ENCODE measurements around the gene COX4I1.

Gene COX4I1

DNA sequence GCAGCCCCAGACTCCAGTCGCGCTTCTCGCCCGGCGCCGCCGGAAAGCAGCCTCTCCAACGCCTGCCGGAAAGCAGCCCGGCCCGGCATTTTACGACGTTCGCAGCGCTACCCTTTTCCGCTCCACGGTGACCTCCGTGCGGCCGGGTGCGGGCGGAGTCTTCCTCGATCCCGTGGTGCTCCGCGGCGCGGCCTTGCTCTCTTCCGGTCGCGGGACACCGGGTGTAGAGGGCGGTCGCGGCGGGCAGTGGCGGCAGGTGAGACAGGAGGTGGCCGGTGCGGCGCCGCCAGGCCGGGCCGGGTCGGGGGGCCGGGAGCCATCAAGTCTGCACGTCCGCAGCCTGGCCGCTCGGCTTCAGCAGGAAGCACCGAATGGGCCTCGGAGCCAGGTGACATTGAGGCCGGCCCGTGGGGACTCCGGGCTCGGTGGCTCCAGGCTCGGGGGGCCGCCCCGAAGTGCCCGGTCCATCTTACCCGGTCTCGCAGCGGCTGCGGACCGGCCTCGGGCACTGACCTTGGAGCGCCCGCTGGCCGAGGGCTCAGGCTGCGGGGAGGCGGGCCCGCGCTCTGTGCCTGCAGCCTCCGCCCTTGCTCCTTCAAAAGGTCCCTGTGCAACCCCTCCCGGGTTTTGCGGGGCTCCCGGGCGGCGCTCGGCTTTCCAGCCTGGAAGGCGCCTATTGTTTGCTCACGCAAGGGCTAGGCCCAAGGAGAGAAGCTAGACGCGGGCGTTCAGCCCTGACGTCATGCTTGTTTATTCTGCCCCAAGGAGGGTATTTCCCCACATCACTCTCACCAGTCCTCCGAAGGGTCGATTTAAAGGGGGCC, at the start of gene COX4I1, which contains the start of gene EMC8:
Gene COX4I1 (plus strand): TSS at position 199 of the 824 bp plus-strand sequence. CDS start 1,511 bp downstream, outside the sequence.
Gene EMC8 (minus strand): TSS at position 48 of the 824 bp plus-strand sequence. CDS start 249 bp downstream, outside the sequence.
- H3K27me3 Mint-ChIP-seq: no peaks in the 10 kb centered on the region
- ATAC-seq (peak; percentile 94), DNase-seq (peak; percentile 90 to 94)
- H3K27ac Mint-ChIP-seq: peak within 1 kb of the TSS; percentile 98 to 99
- no peaks in the 10 kb centered on the region for H3K9me3 Mint-ChIP-seq
- H3K4me3 Mint-ChIP-seq: peak within 1 kb of the TSS; percentile 93 to 96
- peaks cover 69% of the 10 kb centered on the region for H3K4me1 Mint-ChIP-seq

GRCh38 chr16:85749771-85750145, 49.7 kb upstream of the COX4I1 start:
- no peak for ATAC-seq
- no peaks in the 10 kb centered on the region for H3K9me3 Mint-ChIP-seq
- H3K27ac Mint-ChIP-seq: no peak overlapping the region

DNA sequence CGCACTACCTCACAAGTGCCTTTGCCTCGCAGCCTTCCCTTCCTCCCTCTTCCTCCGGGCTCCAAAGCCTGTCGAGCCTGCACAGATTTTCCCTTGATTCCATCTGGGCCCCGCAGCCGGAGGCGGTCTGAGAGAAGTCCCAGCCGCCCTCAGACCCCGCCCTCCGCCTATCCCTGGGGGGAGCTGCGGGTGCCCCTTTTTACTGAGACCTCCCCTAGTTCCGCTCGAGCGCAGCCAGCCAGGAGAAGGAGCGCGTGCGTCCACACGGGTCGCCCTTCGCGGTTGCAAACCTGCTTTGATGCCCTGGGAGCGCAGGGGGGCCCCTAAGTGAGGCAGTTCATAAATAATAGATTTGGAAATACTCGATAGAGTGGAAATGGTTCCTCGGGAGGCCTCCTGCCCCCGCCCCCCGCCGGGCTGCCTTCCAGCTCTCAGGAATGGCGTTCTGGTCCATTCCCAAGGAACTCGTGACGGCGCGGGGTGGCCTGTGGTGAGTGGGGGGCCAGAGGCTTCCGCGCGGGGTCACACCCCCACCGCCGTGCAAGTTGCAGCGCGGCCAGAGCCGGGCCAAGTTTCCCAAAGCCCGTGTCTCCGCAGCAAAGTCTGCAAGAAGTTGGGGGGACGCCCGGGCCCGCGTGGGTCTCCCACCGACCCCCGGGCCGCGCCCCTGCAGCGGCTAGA, 49.2 kb upstream of the COX4I1 start:
- peak overlapping the region in 1 of 2 donors; percentile 59 for H3K27ac Mint-ChIP-seq
- H3K27me3 Mint-ChIP-seq: peaks cover 47% of the 10 kb centered on the region

More at GRCh38 chr16:85749771-85750145, 49.7 kb upstream of the COX4I1 start:
- no peak for DNase-seq
- Mint-ChIP-seq H3K4me1 (peaks cover 31% of the 10 kb centered on the region), H3K4me3 (peak overlapping the region; percentile 87 to 89), H3K27me3 (peaks cover 45% of the 10 kb centered on the region)

DNA sequence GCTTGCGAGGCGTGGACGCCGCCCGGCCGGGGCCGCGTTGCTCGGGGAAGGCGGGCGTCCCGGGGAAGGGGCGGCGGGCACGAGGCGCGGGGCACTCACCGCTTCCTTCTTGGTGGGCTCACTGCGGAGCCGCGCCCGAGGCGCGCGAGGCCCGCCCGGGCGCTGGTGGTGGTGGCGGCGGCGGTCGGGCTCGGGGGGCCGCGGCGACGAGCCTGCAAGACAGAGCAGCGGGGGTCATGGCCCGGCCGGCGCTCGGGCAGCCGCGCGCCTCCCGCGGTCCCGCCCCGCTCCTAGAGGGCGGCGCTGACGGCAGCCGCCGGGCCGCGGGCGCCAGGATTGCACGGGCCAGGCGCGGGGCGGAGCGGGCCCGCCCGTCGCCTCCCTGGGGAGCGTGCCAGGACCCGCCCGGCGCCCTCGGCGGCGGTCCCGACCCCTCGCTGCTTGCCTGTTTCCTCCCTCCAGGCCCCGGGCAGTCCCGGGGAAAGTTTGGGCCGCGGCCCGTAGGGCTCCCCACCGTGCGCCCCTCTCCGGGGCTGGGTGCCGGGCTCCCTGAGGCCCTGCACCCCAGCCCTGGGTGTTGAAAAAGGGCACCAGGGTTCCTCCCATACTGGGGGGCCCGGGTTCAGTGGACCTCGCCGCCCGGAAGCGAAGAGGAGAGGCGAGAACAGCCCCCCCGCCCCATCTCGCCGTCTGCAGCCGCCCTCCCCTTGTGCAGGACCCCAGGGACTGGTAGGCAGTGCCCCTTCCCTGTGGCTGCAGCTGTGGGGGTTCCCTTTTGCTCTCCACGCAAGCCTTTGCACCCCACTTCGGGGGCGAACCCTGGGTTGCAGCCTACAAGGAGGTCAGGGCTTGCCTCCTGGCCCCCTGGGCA, 48.4 kb upstream of the COX4I1 start, which contains the start of gene C16orf74:
Gene C16orf74 (minus strand): TSS at position 270 of the 871 bp plus-strand sequence. CDS start 15,879 bp downstream, outside the sequence.
- ATAC-seq (peak; percentile 78), DNase-seq (no peak)
- peaks cover 47% of the 10 kb centered on the region for H3K27me3 Mint-ChIP-seq
- peak within 1 kb of the TSS; percentile 48 to 59 for H3K27ac Mint-ChIP-seq
- H3K9me3 Mint-ChIP-seq: no peaks in the 10 kb centered on the region
- peaks cover 33% of the 10 kb centered on the region for H3K4me1 Mint-ChIP-seq
- peak within 1 kb of the TSS; percentile 87 to 89 for H3K4me3 Mint-ChIP-seq

More for the DNA sequence above, 49.2 kb upstream of the COX4I1 start:
- DNase-seq: no peak
- Mint-ChIP-seq H3K9me3 (no peaks in the 10 kb centered on the region), H3K4me3 (peak overlapping the region; percentile 87 to 89), H3K4me1 (peaks cover 31% of the 10 kb centered on the region)
- peak; percentile 39 for ATAC-seq

- Mint-ChIP-seq H3K27ac (peak overlapping the region; percentile 48 to 57), H3K9me3 (no peaks in the 10 kb centered on the region), H3K4me3 (peak overlapping the region; percentile 37 to 44), H3K27me3 (peaks cover 47% of the 10 kb centered on the region), H3K4me1 (peaks cover 36% of the 10 kb centered on the region)
- no peak for DNase-seq
- peak; percentile 22 for ATAC-seq
Observed at GRCh38 chr16:85751698-85752501, 47.6 kb upstream of the COX4I1 start.

- peaks cover 34% of the 10 kb centered on the region for H3K4me1 Mint-ChIP-seq
- ATAC-seq: no peak
- no peaks in the 10 kb centered on the region for H3K9me3 Mint-ChIP-seq
- no peak for DNase-seq
- no peak overlapping the region for H3K27ac Mint-ChIP-seq
- H3K4me3 Mint-ChIP-seq: no peak overlapping the region
- peaks cover 47% of the 10 kb centered on the region for H3K27me3 Mint-ChIP-seq
Observed at GRCh38 chr16:85752511-85753420, 46.7 kb upstream of the COX4I1 start.

DNA sequence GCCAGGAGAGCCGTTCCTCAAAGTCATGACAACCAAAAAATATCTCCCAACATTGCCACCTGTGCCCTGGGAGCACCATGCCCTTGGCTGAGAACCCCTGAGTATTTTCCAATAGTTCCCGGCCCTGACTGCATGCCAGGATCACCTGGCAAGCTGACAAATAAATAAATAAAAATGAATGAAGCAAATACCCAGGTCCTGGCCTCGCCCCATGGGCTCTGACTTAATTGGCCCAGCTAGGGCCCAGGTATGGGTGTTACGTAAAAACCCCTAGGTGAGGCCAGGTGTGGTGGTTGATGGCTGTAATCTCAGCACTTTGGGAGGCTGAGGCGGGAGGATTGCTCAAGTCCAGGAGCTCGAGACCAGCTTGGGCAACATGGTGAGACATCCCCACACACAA, 45.9 kb upstream of the COX4I1 start:
- Mint-ChIP-seq H3K4me3 (no peak overlapping the region), H3K27ac (no peak overlapping the region), H3K4me1 (peaks cover 35% of the 10 kb centered on the region), H3K9me3 (no peaks in the 10 kb centered on the region), H3K27me3 (peaks cover 49% of the 10 kb centered on the region)
- ATAC-seq (no peak), DNase-seq (no peak)

- ATAC-seq (no peak), DNase-seq (no peak)
- peaks cover 53% of the 10 kb centered on the region for H3K27me3 Mint-ChIP-seq
- H3K4me3 Mint-ChIP-seq: no peak overlapping the region
- H3K27ac Mint-ChIP-seq: no peak overlapping the region
- peaks cover 39% of the 10 kb centered on the region for H3K4me1 Mint-ChIP-seq
- no peaks in the 10 kb centered on the region for H3K9me3 Mint-ChIP-seq
Observed at GRCh38 chr16:85753976-85754375, 45.5 kb upstream of the COX4I1 start.

- no peak overlapping the region for H3K4me3 Mint-ChIP-seq
- peaks cover 43% of the 10 kb centered on the region for H3K4me1 Mint-ChIP-seq
- ATAC-seq: no peak
- H3K9me3 Mint-ChIP-seq: no peaks in the 10 kb centered on the region
- no peak for DNase-seq
- peaks cover 56% of the 10 kb centered on the region for H3K27me3 Mint-ChIP-seq
- H3K27ac Mint-ChIP-seq: no peak overlapping the region
Observed at GRCh38 chr16:85754413-85754812, 45.1 kb upstream of the COX4I1 start.

GRCh38 chr16:85755929-85756768, 43.3 kb upstream of the COX4I1 start:
- peak; percentile 36 for ATAC-seq
- Mint-ChIP-seq H3K9me3 (no peaks in the 10 kb centered on the region), H3K4me3 (peak overlapping the region in 1 of 2 donors; percentile 47), H3K4me1 (peaks cover 33% of the 10 kb centered on the region), H3K27ac (no peak overlapping the region), H3K27me3 (peaks cover 55% of the 10 kb centered on the region)
- no peak for DNase-seq

DNA sequence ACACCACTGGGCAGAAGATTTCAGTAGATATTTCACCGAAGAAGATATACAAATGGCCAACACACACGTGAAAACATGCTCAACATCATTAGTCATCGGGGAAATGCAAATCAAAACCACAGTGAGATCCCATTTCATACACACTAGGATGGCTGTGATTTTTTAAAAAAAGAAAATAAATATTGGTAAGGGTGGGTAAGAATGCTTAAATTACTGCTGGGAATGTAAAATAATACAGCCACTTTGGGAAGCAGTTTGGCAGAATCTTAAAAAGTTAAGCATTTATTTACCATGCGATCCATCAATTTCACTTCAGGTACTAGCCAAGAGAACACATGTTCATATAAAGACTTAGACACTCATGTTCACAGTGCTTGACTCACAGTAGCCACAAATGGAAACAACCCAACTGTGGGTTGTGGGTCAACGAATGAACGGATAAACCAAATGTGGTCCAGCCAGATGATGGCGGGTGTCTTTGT, 42.1 kb upstream of the COX4I1 start:
- H3K4me1 Mint-ChIP-seq: peaks cover 26% of the 10 kb centered on the region
- H3K4me3 Mint-ChIP-seq: no peak overlapping the region
- peaks cover 45% of the 10 kb centered on the region for H3K27me3 Mint-ChIP-seq
- H3K27ac Mint-ChIP-seq: peak overlapping the region in 1 of 2 donors; percentile 74
- ATAC-seq (peak; percentile 83), DNase-seq (peak in 1 of 2 donors; percentile 58)
- no peaks in the 10 kb centered on the region for H3K9me3 Mint-ChIP-seq

DNA sequence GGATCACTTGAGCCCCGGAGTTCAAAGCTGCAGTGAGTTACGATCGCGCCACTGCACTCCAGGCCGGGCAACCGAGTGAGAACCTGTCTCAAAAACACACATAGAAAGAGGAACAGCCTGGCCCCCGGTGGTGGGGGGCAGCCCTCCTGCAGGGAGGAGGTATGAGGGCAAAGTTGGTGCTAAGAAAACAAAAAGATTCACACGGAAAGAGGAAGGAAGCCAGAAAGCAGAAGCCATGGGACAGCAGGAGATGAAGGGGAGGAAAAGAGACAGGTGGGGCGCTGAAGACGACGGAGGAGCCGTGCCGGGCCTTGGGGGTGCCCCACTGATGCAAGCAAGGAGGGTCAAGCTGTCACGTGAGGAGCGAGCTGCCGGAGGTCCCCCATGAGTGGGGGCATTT, 40.4 kb upstream of the COX4I1 start:
- H3K27ac Mint-ChIP-seq: no peak overlapping the region
- peaks cover 26% of the 10 kb centered on the region for H3K4me1 Mint-ChIP-seq
- H3K27me3 Mint-ChIP-seq: peaks cover 30% of the 10 kb centered on the region
- DNase-seq (no peak), ATAC-seq (no peak)
- H3K9me3 Mint-ChIP-seq: no peaks in the 10 kb centered on the region
- H3K4me3 Mint-ChIP-seq: peak overlapping the region in 1 of 2 donors; percentile 3

Measured in stimulated activated naive CD8-positive, alpha-beta T cell treated with anti-CD3 and anti-CD28 coated beads, Interleukin-15, amount 100 ng/mL, for 72 hours (primary cell).